ENCODE results near the gene C15orf39. TPM values are rescaled to one million over a fixed set of nuclear protein-coding genes. Genes with fewer than 3 reads are reported as not detected.

Gene C15orf39
- total and polyA plus RNA-seq, 9 of the 15 experiments (the other 6 are each of a cell fraction or from before 2014, with no cell fraction given): 0.31 to 29.8 (median 4.4) TPM

DNA sequence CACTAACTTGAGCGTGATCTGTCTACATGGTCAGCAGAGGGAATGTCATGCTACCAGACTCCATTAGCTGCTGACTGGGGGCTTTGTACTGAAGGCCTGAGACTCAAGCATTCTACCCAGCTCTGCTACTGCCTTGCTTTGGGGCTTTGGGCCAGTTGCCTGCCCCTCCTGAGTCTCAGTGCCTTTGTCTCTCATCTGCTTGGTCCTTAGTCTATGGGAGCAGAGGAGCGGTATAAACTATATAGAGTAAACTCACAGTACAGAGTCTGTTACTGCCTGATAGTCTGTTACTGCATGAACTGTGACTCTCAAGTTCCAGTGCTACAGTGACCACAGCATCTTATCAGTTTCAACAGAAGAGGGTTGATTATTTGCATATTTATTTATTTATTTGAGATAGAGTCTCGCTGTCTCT is 38.5 kb upstream of the C15orf39 start (continued):
- TF ChIP-seq, protein P1, sequence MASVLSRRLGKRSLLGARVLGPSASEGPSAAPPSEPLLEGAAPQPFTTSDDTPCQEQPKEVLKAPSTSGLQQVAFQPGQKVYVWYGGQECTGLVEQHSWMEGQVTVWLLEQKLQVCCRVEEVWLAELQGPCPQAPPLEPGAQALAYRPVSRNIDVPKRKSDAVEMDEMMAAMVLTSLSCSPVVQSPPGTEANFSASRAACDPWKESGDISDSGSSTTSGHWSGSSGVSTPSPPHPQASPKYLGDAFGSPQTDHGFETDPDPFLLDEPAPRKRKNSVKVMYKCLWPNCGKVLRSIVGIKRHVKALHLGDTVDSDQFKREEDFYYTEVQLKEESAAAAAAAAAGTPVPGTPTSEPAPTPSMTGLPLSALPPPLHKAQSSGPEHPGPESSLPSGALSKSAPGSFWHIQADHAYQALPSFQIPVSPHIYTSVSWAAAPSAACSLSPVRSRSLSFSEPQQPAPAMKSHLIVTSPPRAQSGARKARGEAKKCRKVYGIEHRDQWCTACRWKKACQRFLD (CRISPR knock-in tag; IDR thresholded peaks at IDR 0.05): peak; percentile 77
- TF ChIP-seq ZNF766 (CRISPR knock-in tag; conservative IDR thresholded peaks at IDR 0.05): peak; percentile 93
- peak; percentile 89 for TF ChIP-seq GATA2 (CRISPR knock-in tag; IDR thresholded peaks at IDR 0.05)
- peak; percentile 97 for TF ChIP-seq TCF3 (CRISPR knock-in tag; IDR thresholded peaks at IDR 0.05)
- no peak for TF ChIP-seq POLR2AphosphoS2 (IDR thresholded peaks at IDR 0.05; ENCODE audit: low read length)
- TF ChIP-seq FOXK2 (conservative IDR thresholded peaks at IDR 0.05 in 1 of 2, IDR thresholded peaks at IDR 0.05 in 1 of 2; ENCODE audit: low read depth in 2 of 2): peak in 1 of 2 experiments; percentile 77; a peak in 2 of 4 replicates
- TF ChIP-seq, protein P2, sequence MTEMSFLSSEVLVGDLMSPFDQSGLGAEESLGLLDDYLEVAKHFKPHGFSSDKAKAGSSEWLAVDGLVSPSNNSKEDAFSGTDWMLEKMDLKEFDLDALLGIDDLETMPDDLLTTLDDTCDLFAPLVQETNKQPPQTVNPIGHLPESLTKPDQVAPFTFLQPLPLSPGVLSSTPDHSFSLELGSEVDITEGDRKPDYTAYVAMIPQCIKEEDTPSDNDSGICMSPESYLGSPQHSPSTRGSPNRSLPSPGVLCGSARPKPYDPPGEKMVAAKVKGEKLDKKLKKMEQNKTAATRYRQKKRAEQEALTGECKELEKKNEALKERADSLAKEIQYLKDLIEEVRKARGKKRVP (CRISPR knock-in tag; IDR thresholded peaks at IDR 0.05): no peak
- TF ChIP-seq CTBP1 (IDR thresholded peaks at IDR 0.05; ENCODE audit: borderline replicate concordance): peak; percentile 62; the same call in 1 of the 2 replicates
- TF ChIP-seq FOXA3 (CRISPR knock-in tag; conservative IDR thresholded peaks at IDR 0.05 in 1 of 2, IDR thresholded peaks at IDR 0.05 in 1 of 2): peak in 1 of 2 experiments; percentile 20; a peak in 1 of 4 replicates
- no peak for TF ChIP-seq CSDE1 (IDR thresholded peaks at IDR 0.05)
- TF ChIP-seq SRF (CRISPR knock-in tag; IDR thresholded peaks at IDR 0.05): peak in 1 of 2 experiments; percentile 23; a peak in 1 of 4 replicates
- peak; percentile 97 for TF ChIP-seq TAL1 (IDR thresholded peaks at IDR 0.05)
- peak; percentile 89 for TF ChIP-seq FOSL1 (tag; conservative IDR thresholded peaks at IDR 0.05)
- TF ChIP-seq FOXA1 (IDR thresholded peaks at IDR 0.05; ENCODE audit: borderline replicate concordance): no peak; the same call in 1 of the 2 replicates
- TF ChIP-seq SAP30 (IDR thresholded peaks at IDR 0.05; ENCODE audit: borderline replicate concordance, insufficient read depth, low read depth, low read length, poor library complexity, severe bottlenecking): no peak
- TF ChIP-seq MAFG (tag; conservative IDR thresholded peaks at IDR 0.05): 0 out of 2 replicates have a peak, but pooled peaks have one; percentile 29
- peak; percentile 84; the same call in 1 of the 2 replicates for TF ChIP-seq TARDBP (IDR thresholded peaks at IDR 0.05)
- no peak for TF ChIP-seq ZNF217 (CRISPR knock-in tag; IDR thresholded peaks at IDR 0.05)
- TF ChIP-seq STAT5A (IDR thresholded peaks at IDR 0.05; ENCODE audit: borderline replicate concordance, low read length): peak; percentile 86
- no peak for TF ChIP-seq CCAR2 (IDR thresholded peaks at IDR 0.05; ENCODE audit: low read depth, low read length)
- TF ChIP-seq GABPB1 (CRISPR knock-in tag; IDR thresholded peaks at IDR 0.05): 0 out of 2 replicates have a peak, but pooled peaks have one; percentile 12
- TF ChIP-seq RBM22 (IDR thresholded peaks at IDR 0.05; ENCODE audit: low read depth, low read length, poor library complexity, severe bottlenecking): no peak
- TF ChIP-seq C11orf30 (IDR thresholded peaks at IDR 0.05; ENCODE audit: low read depth): peak; percentile 11; the same call in 1 of the 2 replicates
- TF ChIP-seq PML (IDR thresholded peaks at IDR 0.05; ENCODE audit: low read length): peak; percentile 92
- TF ChIP-seq NUFIP1 (IDR thresholded peaks at IDR 0.05; ENCODE audit: partially characterized antibody): no peak
- TF ChIP-seq KDM1A (IDR thresholded peaks at IDR 0.05): peak; percentile 76 to 78
- TF ChIP-seq MEF2D (tag; conservative IDR thresholded peaks at IDR 0.05; ENCODE audit: low read depth): 0 out of 2 replicates have a peak, but pooled peaks have one; percentile 41
- TF ChIP-seq JUND (IDR thresholded peaks at IDR 0.05; ENCODE audit: borderline replicate concordance, low read depth, low read length): peak; percentile 80
- no peak for TF ChIP-seq JUND (tag; IDR thresholded peaks at IDR 0.05; ENCODE audit: borderline replicate concordance, low read depth, low read length)
- peak; percentile 62; the same call in 1 of the 2 replicates for TF ChIP-seq RNF2 (IDR thresholded peaks at IDR 0.05)
